Limb (tissue), 2 donors: ENCODE measurements around the gene ENAM.
"Not testable (repeated sequence)": the region's sequence is repeated elsewhere in the genome, so short reads cannot be mapped to it uniquely, and the experiment has no call there.

Source experiments
- DNase-seq, 2 donors: peaks; one replicate each; pipeline ENCODE4 v3.0.0-alpha.2; 2016; ENCODE audit errors: extremely low spot score in 2 of 2

The ENAM gene

GRCh38 chr4:70676554-70677090, 48.1 kb downstream of the ENAM start:
- DNase-seq: no peak

GRCh38 chr4:70678383-70678999, 49.9 kb downstream of the ENAM start:
- DNase-seq: no peak

GRCh38 chr4:70680934-70681333, 52.4 kb downstream of the ENAM start:
- no peak for DNase-seq

GRCh38 chr4:70681704-70682103, 53.2 kb downstream of the ENAM start:
- no peak for DNase-seq

GRCh38 chr4:70682142-70682541, 53.6 kb downstream of the ENAM start:
- not testable (repeated sequence) for DNase-seq

GRCh38 chr4:70687392-70687791, 58.8 kb downstream of the ENAM start:
- DNase-seq: no peak

- DNase-seq: peak; percentile 97 to 99
Measured at GRCh38 chr4:70687821-70688794, 59.6 kb downstream of the ENAM start, which contains the start of gene UTP3. Gene UTP3 (plus strand): TSS chr4:70688532. CDS start chr4:70688678, 146 bp downstream.

- no peak for DNase-seq
Measured at GRCh38 chr4:70688795-70689231, 60.3 kb downstream of the ENAM start.

GRCh38 chr4:70691661-70692060, 63.1 kb downstream of the ENAM start:
- no peak for DNase-seq

- DNase-seq: not testable (repeated sequence)
Measured at GRCh38 chr4:70694633-70695032, 66.1 kb downstream of the ENAM start.
